Transverse colon (tissue), 4 donors: ENCODE data around the gene ERH.

Source experiments
- CTCF ChIP-seq, 5 experiments: fragments of 200-600 bp in 3 of 5; fragments of 450-650 bp in 2 of 5; sonication (generic) in 3 of 5; IDR thresholded peaks; 1 replicate in 2 of 5; 2 replicates in 3 of 5; pipeline ENCODE4 v1.5.1; 2016 to 2017; ENCODE audit warnings: antibody characterized with exemption in 5 of 5, inconsistent platforms in 3 of 5, mild to moderate bottlenecking in 2 of 5, moderate library complexity in 1 of 5
- EP300 ChIP-seq: sonication (generic); formaldehyde crosslinking; IDR thresholded peaks from one replicate; pipeline ENCODE4 v1.6.1; 2017; ENCODE audit warnings: antibody characterized with exemption, low read depth
- POLR2A ChIP-seq: fragments of 450-650 bp; IDR thresholded peaks from one replicate; pipeline ENCODE4 v1.6.1; 2016; ENCODE audit warnings: antibody characterized with exemption, mild to moderate bottlenecking, moderate library complexity
- POLR2AphosphoS5 ChIP-seq, 3 donors: sonication (generic); formaldehyde crosslinking; IDR thresholded peaks; one replicate each; pipeline ENCODE4 v1.6.1; 2016; ENCODE audit warnings: antibody characterized with exemption in 3 of 3

GRCh38 chr14:69351911-69352310, 46.2 kb downstream of the ERH start:
- no peak for TF ChIP-seq CTCF (IDR thresholded peaks at IDR 0.05)
- no peak for TF ChIP-seq EP300
- no peak for TF ChIP-seq POLR2A
- TF ChIP-seq POLR2AphosphoS5 (IDR thresholded peaks at IDR 0.05), result no peak
